ENCODE measurements around the gene PRRC2B. TPM values are rescaled to one million over a fixed set of nuclear protein-coding genes. Genes with fewer than 3 reads are reported as not detected.

The PRRC2B gene
- polyA plus RNA-seq, 3 donors = 31.8 to 66.5 (median 54.8) TPM

GRCh38 chr9:131404987-131405386 lies 11.1 kb downstream of the PRRC2B start:
- 37 to 87% (median 87%) methylated on average over 7 of the region's 7 CpGs for WGBS, 3 donors
- no peak overlapping the region for H3K27ac ChIP-seq (ENCODE audit: low read depth, low read length)

GRCh38 chr9:131405428-131405827 lies 11.5 kb downstream of the PRRC2B start:
- 28 to 61% (median 53%) methylated on average over 6 of the region's 6 CpGs for WGBS, 3 donors

GRCh38 chr9:131405858-131406537 lies 12.1 kb downstream of the PRRC2B start:
- no peak overlapping the region for H3K27ac ChIP-seq (ENCODE audit: low read depth, low read length)
- 22 to 53% (median 52%) methylated on average over 9 of the region's 9 CpGs for WGBS, 3 donors

More at GRCh38 chr9:131405428-131405827, 11.5 kb downstream of the PRRC2B start:
- no peak overlapping the region for H3K27ac ChIP-seq (ENCODE audit: low read depth, low read length)

GRCh38 chr9:131406563-131407436 lies 12.9 kb downstream of the PRRC2B start:
- no peak overlapping the region for H3K27ac ChIP-seq (ENCODE audit: low read depth, low read length)
- 24 to 42% (median 41%) methylated on average over 9 of the region's 9 CpGs for WGBS, 3 donors

GRCh38 chr9:131407717-131408195 lies 13.9 kb downstream of the PRRC2B start:
- WGBS, 3 donors = 20 to 25% (median 23%) methylated on average over 13 of the region's 13 CpGs

GRCh38 chr9:131409458-131409992 lies 15.6 kb downstream of the PRRC2B start:
- H3K27ac ChIP-seq (ENCODE audit: low read depth, low read length) = no peak overlapping the region
- 50 to 56% (median 51%) methylated on average over 7 of the region's 7 CpGs for WGBS, 3 donors

More at GRCh38 chr9:131407717-131408195, 13.9 kb downstream of the PRRC2B start:
- no peak overlapping the region for H3K27ac ChIP-seq (ENCODE audit: low read depth, low read length)

GRCh38 chr9:131410044-131410491 lies 16.2 kb downstream of the PRRC2B start:
- H3K27ac ChIP-seq (ENCODE audit: low read depth, low read length) = no peak overlapping the region
- 31 to 59% (median 33%) methylated on average over 7 of the region's 7 CpGs for WGBS, 3 donors

GRCh38 chr9:131411719-131412681 lies 18.1 kb downstream of the PRRC2B start:
- 83 to 90% (median 88%) methylated on average over 15 of the region's 15 CpGs for WGBS, 3 donors
- no peak overlapping the region for H3K27ac ChIP-seq (ENCODE audit: low read depth, low read length)

GRCh38 chr9:131416509-131416908 lies 22.6 kb downstream of the PRRC2B start:
- no peak overlapping the region for H3K27ac ChIP-seq (ENCODE audit: low read depth, low read length)
- 83 to 92% (median 90%) methylated on average over 4 of the region's 4 CpGs for WGBS, 3 donors

GRCh38 chr9:131417264-131418142 lies 23.6 kb downstream of the PRRC2B start:
- WGBS, 3 donors = 49 to 65% (median 56%) methylated on average over 13 of the region's 13 CpGs
- H3K27ac ChIP-seq (ENCODE audit: low read depth, low read length) = peak overlapping the region; percentile 24

GRCh38 chr9:131418143-131419025 lies 24.5 kb downstream of the PRRC2B start:
- peak overlapping the region; percentile 24 for H3K27ac ChIP-seq (ENCODE audit: low read depth, low read length)
- 24 to 34% (median 30%) methylated on average over 7 of the region's 7 CpGs for WGBS, 3 donors

GRCh38 chr9:131419026-131419614 lies 25.2 kb downstream of the PRRC2B start:
- no peak overlapping the region for H3K27ac ChIP-seq (ENCODE audit: low read depth, low read length)
- 57 to 63% (median 60%) methylated on average over 8 of the region's 8 CpGs for WGBS, 3 donors

- H3K27ac ChIP-seq (ENCODE audit: low read depth, low read length) = no peak overlapping the region
- 74 to 83% (median 78%) methylated on average over 11 to 12 of the region's 12 CpGs for WGBS, 3 donors
Measured at GRCh38 chr9:131419716-131420115, 25.8 kb downstream of the PRRC2B start.

- 30 to 48% (median 35%) methylated on average over 13 of the region's 13 CpGs for WGBS, 3 donors
- no peak overlapping the region for H3K27ac ChIP-seq (ENCODE audit: low read depth, low read length)
Measured at GRCh38 chr9:131420980-131421624, 27.2 kb downstream of the PRRC2B start.

- WGBS, 3 donors = 60 to 79% (median 72%) methylated on average over 8 of the region's 8 CpGs
- H3K27ac ChIP-seq (ENCODE audit: low read depth, low read length) = no peak overlapping the region
Measured at GRCh38 chr9:131421691-131422090, 27.8 kb downstream of the PRRC2B start.

All from adipose tissue (tissue), 3 donors.